Neural progenitor cell (in vitro differentiated cells): Measurements from ENCODE around the gene STK32B.

Experiments
- CTCF ChIP-seq: fragments of 200-600 bp; sonication (generic); IDR thresholded peaks from 2 replicates; pipeline ENCODE4 v1.5.1; 2017; ENCODE audit warnings: antibody characterized with exemption, mild to moderate bottlenecking
- EZH2phosphoT487 ChIP-seq: fragments of 200-600 bp; sonication (generic); IDR thresholded peaks from 2 replicates; pipeline ENCODE4 v1.6.1; 2017; ENCODE audit warnings: antibody characterized with exemption

GRCh38 chr4:5028480-5028879, 22.8 kb upstream of the STK32B start:
- TF ChIP-seq CTCF, result no peak
- no peak for TF ChIP-seq EZH2phosphoT487
